ENCODE data around the gene ZMYM2.

GRCh38 chr13:19957320-19958154, 990 bp upstream of the ZMYM2 start:
- TF ChIP-seq EP300 (IDR thresholded peaks at IDR 0.05) = no peak
- peak; percentile 77 to 90 (median 87) for TF ChIP-seq CTCF (IDR thresholded peaks at IDR 0.05)

Data from upper lobe of left lung (tissue), 4 donors.